Activated CD8-positive, alpha-beta memory T cell treated with anti-CD3 and anti-CD28 coated beads for 48 hours (primary cell): ENCODE results near the gene SCAMP1.
"Not testable (repeated sequence)": the region's sequence is repeated elsewhere in the genome, so short reads cannot be mapped to it uniquely, and the experiment has no call there.

Source experiments
- DNase-seq, 3 experiments: peaks; one replicate each; pipeline ENCODE4 v3.0.0-alpha.2; 2020; ENCODE audit warnings: low read depth in 2 of 3, low spot score in 2 of 3

The SCAMP1 gene

DNA sequence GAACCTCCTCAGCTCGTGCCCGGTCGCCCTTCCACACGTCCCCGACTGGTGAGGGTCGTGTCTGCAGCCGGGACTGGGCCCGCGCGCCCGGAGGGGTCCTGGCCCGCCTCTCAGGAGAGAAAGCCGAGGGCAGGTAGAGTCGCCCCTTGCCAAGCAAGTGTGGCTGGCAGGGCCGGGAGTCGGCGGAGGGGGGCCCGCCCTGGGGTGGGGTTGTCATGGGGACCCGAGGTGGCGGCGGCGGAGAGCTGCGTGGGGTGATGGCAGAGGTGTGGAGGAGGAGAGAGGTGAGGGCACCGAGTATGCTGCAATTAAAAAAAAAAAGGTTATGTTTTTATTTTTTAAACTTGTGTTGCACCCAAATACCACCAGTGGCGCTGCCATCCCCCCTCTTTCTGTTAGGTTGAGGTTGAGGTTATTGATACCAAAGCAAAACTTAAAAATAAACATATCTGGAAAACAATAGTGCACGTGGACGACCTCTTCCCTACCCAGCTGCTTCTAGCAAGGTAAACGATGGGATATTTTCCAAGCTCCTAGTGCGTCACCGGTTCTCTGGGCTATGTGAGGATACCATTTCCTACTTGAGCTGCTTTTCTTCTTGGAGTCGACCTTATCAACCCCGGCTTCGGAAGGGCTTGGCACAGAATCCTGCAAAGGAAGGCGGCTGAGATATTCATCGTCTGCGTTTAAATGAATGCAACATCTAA is 660 bp downstream of the SCAMP1 start:
- peak; percentile 9 to 23 (median 20) for DNase-seq

DNA sequence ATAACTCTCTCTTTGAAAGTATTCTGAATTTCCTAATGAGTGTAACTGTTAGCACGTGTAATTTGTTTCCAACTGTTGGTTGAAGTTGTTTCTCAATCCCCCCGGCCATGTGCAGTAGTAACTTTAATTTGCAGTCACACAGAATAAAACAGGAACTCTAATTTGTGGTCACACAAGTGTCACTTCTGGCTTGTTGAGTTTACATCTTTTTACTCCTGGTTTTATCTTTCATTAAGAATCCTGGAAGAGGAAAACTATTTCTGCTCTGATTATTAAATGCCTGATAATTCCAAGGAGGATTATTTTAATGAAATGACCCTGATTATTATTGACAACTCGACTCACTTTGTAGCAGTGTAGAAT is 1.2 kb downstream of the SCAMP1 start:
- DNase-seq: no peak

DNA sequence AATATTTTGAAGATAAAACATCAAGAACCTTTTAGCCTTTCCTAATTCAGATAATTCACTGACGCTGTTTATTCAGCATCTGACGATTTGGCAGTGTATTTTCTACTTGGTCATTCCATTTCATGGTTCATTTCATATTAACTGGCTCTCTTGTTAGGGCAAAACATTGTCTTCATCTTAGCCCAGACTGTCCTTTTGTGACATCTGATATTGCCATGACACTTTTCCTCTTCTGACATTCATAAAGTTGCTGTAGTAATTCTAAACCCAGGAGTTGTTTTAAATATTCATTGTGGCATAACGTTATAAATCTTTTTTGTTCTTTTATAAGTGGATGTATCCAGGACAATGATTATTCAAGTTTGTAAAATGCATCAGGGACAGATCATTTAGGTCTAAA is 1.8 kb downstream of the SCAMP1 start:
- no peak for DNase-seq

DNA sequence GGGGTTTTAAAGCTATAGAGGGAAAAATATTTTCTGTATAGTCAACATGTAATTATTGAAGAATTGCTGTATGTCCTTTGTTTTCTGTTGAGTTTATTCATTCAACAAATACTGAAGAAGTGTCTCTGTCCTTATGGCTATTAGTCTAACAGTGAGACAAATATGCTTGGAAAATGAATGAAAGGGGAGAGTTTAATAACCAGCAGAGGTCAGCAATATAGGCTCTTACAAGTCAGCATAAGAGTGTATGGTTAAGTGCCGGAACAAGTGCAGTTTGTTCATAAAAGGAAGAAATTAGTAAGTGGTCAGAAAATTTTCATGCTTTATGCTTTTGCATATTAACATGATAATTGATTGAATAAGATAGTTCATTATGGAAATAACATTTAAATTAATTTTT is 3.6 kb downstream of the SCAMP1 start:
- no peak for DNase-seq

DNA sequence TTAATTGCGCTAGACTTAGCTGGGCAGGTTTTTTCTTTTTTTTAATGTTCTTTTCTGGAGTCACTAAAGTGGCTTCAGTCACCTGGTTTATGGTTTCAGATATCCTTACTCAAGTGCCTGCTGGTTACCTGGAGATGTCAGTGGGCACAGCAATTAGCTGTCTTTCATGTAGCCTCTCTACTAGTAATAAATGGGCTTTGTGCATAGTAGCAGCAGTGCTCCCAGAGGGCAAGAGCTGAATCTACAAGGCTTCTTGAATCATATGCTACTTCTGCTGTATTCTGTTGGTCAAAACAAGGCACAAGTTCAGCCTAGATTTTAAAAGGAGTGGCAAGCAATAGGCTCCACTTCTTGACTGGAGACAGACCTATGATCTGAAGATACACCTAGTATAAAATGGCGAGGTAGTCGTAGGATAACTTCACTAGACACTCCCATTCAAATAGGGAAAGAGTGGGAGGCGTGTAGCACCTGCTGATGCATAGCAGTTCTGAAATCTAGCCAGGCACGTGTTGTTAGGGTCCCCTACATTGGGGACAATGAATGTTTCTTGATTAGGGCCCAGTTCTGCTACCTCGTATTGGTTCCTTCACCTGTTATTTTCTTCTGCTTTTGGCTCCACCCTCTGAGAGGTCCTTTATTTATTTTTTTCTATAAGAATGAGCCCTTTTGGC is 7.0 kb downstream of the SCAMP1 start:
- no peak for DNase-seq

DNA sequence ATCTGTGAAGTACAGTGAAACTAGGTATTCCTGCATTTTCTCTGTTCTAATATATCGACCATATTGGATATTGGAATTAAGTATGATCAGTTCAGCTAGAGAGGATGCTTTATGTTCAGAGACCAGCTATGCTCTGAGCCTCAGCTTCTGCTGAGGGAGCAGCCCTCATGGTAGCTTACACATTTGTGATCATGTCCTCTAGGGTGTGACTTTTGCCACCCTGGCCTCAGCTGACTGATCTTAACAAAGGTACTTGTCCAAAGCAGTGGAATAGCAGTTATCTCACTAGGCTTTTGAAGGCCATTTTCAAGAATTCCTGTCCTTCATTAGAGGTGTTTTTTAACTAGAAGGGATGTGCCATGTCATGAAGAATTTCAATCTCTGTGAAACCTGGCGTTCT is 9.3 kb downstream of the SCAMP1 start:
- no peak for DNase-seq

DNA sequence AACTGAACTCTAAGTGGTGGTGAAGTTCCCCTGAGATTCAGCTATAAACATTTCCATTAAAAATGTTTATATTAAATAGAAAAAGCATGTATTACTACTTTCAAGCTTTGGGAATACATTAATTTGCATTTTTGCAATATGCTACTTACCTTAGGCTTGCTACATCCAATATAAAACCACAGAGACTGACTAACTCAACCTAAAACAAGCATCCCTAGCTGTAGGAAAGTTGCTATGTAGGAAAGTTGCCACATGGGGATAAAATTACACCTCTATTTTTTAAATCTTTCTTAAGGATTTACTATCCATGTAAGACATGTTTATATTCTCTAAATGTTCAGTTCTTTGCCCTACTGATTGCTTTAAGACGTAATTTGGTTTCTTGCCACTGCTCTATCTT is 12.8 kb downstream of the SCAMP1 start:
- no peak for DNase-seq

DNA sequence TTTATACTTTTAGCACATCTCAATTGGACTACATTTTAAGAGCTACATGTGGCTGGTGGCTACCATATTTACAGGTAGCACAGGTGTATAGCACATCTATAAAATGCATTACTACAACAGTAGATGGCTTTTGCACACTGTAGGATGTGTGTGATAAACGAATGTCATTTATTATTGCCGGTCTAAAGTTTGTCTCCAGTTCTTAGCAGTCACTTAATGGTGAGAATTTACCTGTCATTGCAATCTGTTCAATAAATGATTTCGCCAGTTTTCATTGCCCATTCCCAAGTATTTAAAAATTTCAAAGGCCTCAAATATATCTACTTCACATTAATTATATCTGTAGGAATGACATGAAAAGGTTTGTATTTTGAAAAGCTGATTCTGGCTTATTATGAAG is 15.9 kb downstream of the SCAMP1 start:
- DNase-seq: no peak

DNA sequence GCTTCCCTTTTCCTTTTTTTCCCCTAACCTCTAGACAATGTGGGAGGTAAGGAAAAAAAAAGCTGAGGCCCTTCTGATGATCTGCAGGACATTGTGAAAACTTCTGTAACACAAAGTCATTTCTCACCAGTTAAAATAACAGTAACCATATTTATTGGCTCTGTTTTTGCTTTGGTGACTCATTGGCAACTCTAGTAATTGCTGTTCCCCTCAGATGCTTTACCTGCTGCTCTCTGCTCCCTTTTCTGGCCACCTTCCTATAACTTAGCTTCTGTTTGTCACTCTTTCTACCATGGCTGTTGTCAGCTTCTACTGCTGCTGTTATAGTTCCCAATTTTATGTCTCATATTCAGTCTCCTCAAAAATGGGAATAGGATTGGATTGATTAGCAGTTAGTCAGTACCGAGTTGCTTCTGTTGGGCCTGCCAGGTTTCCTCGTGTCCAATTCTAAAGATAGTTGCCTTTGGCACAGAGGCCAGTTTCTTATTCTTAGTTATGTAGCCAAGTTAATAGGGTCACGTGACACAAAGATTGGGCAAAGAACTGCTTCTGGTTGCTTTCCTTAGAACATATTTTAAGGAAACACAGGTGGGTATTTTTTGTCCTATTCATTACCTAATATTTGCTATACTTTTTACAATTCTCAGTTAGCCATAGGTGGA is 16.8 kb downstream of the SCAMP1 start:
- DNase-seq: no peak

DNA sequence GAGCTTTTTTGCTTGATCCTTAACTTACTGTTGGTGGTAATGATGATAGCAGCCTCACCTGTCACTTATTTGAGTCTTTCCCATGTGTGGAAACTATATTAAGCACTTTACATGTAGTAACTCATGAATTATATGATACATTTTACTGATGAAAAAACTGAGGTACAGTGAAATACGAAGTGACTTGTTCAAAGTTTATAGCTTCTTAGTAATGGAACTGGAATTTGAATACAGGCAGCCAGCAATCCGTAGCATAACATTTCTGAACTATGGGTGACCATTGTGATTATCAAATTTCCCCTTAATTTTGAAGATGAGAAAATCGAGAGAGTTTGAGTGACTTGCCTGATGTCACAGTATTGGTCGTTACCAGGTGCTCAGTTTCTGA is 17.3 kb downstream of the SCAMP1 start:
- no peak for DNase-seq

DNA sequence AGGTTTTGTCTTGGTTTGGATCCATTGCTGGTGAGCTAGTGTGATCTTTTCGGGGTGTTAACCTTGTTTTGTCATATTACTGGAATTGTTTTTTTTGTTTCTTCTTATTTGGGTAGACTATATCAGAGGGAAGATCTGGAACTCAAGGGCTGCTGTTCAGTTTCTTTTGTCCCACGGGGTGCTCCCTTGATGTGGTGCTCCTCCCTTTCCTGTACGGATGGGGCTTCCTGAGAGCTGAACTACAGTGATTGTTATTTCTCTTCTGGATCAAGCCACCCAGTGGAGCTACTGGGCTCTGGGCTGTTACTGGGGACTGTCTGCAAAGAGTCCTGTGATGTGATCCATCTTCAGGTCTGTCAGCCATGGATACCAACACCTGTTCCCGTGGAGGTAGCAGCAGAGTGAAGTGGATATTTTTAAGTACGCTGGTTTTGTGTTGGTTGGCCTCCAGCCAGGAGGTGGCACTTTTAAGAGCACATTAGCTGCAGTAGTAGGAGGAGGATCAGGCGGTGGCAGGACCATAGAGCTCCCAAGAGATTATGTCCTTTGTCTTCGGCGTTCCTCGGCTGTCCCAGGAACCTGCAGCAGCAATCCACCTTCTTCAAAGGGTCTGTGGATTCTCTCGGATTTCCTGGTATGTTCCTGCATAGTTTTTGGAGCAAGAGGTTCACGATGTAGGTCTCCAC is 27.2 kb downstream of the SCAMP1 start:
- no peak for DNase-seq

DNA sequence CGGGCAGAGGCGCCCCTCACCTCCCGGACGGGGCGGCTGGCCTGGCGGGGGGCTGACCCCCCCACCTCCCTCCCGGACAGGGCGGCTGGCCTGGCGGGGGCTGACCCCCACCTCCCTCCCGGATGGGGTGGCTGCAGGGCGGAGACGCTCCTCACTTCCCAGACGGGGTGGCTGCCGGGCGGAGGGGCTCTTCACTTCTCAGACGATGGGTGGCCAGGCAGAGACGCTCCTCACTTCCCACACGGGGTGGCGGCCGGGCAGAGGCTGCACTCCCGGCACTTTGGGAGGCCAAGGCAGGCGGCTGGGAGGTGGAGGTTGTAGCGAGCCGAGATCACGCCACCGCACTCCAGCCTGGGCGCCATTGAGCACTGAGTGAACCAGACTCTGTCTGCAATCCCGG is 30.9 kb downstream of the SCAMP1 start:
- DNase-seq: not testable (repeated sequence)

DNA sequence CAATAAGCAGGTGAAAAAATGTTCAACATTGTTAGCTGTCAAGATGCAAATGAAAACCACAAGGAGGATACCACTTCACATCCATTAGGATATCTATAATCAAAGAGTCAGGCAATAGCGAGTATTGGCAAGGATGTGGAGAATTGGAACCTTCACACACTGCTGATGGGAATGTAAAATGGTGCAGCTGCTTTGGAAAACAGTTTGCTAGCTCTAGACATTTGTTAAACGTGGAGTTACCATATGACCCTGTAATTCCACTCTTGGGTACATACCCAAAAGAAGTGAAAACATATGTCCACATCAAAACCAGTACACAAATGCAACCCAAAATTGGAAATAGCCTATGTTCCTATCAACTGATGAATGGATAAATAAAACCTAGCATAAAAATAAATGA is 37.4 kb downstream of the SCAMP1 start:
- no peak for DNase-seq

DNA sequence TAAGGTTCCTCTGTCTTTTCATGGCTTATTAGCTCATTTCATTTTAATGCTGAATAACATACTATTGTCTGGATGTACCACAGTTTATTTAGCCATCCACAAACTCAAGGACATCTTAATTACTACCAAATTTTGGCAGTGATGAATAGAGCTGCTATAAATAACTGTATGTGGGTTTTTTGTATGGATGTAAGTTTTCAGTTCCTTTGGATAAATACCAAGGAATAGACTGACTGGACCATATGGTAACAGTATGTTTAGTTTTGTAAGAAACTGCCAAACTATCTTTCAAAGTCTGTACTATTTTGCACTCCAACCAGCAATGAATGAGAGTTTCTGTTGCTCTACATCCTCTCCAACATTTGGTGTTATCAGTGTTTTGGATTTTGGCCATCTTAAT is 38.7 kb downstream of the SCAMP1 start:
- no peak for DNase-seq

DNA sequence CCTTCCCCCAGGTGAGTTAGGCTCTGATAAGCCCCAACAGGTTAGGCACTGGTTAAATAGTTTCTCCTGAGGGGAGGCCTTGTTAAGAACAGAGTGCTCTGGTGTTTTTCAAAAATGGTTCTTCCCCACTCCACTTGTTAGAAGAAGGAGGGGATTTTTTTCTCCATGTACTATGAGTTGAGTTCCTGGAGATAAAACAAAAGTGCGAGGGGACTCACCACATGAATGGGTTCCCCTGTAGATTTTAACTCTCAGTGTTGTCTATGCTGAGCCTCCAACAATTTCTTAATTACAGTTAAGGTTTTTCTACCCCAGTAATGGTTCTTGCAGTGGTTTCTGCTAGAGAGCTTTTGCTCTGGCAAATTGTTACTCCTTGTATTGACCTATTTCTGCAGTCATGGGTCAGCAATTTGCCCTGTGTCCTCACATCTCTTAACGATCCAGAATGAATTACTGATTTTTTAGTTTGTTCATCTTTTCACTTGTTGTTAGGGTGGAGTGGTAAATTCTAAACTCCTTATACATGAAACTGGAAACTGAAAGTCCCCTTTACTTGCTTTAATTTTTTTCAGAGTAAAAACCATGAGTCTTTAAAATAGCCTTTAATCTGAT is 44.4 kb downstream of the SCAMP1 start:
- DNase-seq: no peak

DNA sequence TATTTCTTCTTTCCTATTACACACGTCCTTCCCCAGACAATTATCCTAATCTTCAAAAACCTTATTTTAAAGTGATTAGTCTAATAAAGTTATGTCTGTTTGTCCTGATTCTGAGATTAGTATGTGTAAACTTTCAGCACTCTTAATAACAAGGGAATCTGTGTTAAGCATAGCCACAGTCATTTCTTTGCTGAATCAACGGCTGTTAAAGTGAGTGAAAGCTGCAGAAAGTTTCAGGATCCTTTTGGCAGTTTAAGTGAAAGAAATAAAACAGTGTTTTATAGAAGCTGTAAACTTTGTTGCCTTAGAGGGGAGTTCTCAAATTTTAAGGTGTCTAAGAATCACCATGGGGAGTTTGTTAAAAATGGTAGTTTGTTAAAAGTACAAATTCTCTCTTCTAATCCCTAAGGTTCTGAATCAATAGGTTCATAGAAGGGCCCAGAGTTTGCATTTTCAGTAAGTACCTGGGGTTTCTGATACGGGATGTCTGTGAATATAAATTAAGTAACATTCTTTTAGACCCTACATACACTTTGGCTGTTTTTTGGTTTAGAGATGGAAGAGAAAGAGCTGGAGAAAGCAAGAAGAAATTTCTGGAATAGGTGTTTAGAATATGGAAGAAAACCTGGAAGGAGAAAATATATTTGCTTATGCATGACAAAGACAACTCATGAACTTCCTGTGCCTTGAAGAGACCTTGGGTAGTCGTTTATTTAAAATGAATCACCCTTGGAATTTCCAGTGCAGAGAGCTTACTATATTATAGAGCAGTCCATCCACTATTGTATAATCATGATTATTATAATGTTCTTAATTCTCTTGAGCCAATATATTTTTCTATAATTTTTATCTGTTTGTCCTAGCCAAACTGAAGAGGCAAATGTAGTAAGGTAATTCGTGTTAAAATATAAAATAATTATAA is 45.7 kb downstream of the SCAMP1 start:
- no peak for DNase-seq

DNA sequence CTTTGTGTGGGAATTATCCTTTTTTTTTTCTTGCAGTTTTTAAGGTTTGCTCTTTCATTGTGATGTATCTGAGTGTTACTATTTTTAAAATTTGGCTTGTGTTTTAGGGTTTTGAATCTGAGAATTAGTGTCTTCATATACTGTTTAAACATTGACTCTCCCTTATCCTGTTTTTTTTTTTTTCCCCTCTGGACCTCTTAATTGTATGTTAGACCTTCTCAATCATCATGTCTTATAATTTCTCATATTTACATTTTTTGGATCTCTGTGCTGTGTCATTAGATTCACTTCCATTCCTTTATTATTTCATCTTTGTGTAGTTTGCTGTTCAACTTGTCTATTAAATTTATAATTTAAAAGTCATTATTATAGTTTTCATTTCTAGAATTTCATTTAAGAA is 47.0 kb downstream of the SCAMP1 start:
- no peak for DNase-seq

DNA sequence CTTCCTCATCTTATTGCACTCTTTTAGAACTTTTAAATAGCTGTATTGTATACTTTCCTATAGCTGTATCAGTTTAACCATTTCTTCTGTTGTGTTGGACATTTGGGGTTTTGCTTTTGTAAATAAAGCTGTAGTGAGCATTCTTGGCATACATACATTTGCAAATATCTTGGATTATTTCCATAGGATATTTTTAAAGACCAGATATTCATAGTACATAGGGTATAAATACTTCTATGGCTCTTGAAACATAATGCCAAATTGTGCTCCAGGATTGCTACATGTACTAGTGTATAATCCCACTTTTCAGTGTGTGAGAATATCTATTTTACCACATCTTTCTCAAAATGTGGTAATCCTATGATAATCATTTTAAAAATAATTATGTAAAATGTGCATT is 51.2 kb downstream of the SCAMP1 start:
- DNase-seq: no peak

DNA sequence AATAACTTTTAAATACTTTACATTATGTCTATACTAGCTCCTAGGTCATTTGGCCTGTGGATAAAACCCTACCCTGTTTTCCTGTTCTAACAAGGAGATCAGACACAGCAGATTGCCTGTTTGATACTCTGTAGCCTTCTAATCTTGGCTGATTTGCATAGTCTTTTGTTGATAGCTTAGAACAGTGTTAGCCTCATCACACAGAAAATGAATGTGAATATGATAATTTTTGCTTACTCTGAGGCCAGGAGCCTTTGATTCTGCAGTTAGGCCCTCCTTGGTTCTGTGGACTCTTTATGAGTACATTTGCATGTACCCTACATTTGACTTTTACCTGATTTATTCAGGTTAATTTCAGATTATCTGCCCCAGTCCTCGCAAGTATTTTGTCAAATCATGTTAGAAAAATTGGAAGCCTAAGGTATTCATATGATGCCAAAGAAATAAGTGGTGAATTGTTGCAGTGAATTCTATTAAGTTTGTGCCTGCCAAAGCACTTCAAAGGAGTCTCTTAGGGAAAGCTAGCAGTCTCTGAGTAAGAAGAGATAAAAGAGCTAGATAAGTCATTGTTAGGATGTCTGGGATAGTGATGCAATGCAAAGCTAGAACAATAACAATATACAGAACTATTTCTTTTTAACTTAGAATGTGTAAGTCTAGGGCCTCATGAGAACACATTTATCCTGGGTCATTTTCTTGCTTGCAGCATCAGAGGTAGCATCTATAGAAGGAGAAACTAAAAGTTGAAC is 56.4 kb downstream of the SCAMP1 start:
- DNase-seq: no peak

DNA sequence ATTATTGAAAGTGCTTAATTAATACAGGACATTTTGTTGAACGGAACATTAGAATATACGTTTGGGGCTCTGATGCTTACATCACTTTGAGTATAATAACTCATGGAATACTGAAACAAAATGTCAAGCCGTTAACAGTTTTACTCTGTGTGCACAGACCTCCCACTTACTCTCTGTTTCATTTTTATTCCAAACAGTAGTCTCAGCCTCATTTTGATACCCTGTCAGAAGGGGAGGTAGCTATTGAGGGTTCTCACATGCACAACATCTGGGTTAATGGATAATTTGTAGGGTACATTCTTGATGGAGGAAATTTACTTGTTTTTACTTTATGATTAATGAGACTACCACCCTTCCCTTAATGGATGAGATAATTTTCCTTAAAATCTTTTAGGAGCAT is 59.0 kb downstream of the SCAMP1 start:
- DNase-seq: no peak
